Measurements from ENCODE around the gene PCDHGA3. TPM values are rescaled to one million over a fixed set of nuclear protein-coding genes. Genes with fewer than 3 reads are reported as not detected.

The PCDHGA3 gene
- total RNA-seq, 1 donor from 2014 or later = 12.2 TPM

GRCh38 chr5:141362719-141363118 is 19.1 kb downstream of the PCDHGA3 start:
- Histone ChIP-seq H3K4me3 (no peak overlapping the region), H3K36me3 (peaks cover 30% of the 10 kb centered on the region), H3K27ac (replicated peaks) (no peak overlapping the region), H3K4me1 (peaks cover 37% of the 10 kb centered on the region), H3K9me3 (replicated peaks) (peaks cover 99% of the 10 kb centered on the region), H3K27me3 (ENCODE audit: low read depth) (no peaks in the 10 kb centered on the region)
- no peak for DNase-seq
- intact Hi-C loops (cut with micrococcal nuclease) = no loop called here
- no peak for TF ChIP-seq CTCF (IDR thresholded peaks at IDR 0.05; ENCODE audit: borderline replicate concordance)

GRCh38 chr5:141363952-141364660 is 20.5 kb downstream of the PCDHGA3 start, which contains the start of gene PCDHGA5:
Gene PCDHGA5, plus strand, starts transcription at chr5:141364162. Its CDS starts 169 bp downstream, at chr5:141364331.
- Histone ChIP-seq H3K4me1 (peaks cover 42% of the 10 kb centered on the region), H3K27me3 (ENCODE audit: low read depth) (no peaks in the 10 kb centered on the region), H3K27ac (replicated peaks) (peak within 1 kb of the TSS; percentile 45), H3K9me3 (replicated peaks) (peaks cover 98% of the 10 kb centered on the region), H3K36me3 (peaks cover 30% of the 10 kb centered on the region), H3K4me3 (peak within 1 kb of the TSS; percentile 47)
- no peak for DNase-seq
- peak; percentile 51 for TF ChIP-seq CTCF (IDR thresholded peaks at IDR 0.05; ENCODE audit: borderline replicate concordance)
- intact Hi-C loops (cut with micrococcal nuclease) = no loop called here

- DNase-seq = no peak
- Histone ChIP-seq H3K4me1 (peaks cover 43% of the 10 kb centered on the region), H3K4me3 (no peak overlapping the region), H3K27ac (replicated peaks) (no peak overlapping the region), H3K9me3 (replicated peaks) (peaks cover 98% of the 10 kb centered on the region), H3K36me3 (peaks cover 30% of the 10 kb centered on the region), H3K27me3 (ENCODE audit: low read depth) (no peaks in the 10 kb centered on the region)
- TF ChIP-seq CTCF (IDR thresholded peaks at IDR 0.05; ENCODE audit: borderline replicate concordance) = no peak
- intact Hi-C loops (cut with micrococcal nuclease) = no loop called here
These were observed 22.6 kb downstream of the PCDHGA3 start for GRCh38 chr5:141366016-141366896.

- peaks cover 99% of the 10 kb centered on the region for H3K9me3 ChIP-seq (replicated peaks)
- peaks cover 39% of the 10 kb centered on the region for H3K36me3 ChIP-seq
- peak; percentile 56 for DNase-seq
- peak; percentile 64 for TF ChIP-seq CTCF (IDR thresholded peaks at IDR 0.05; ENCODE audit: borderline replicate concordance)
- intact Hi-C loops (cut with micrococcal nuclease) = no loop called here
- H3K4me1 ChIP-seq = peaks cover 59% of the 10 kb centered on the region
- peak within 1 kb of the TSS; percentile 66 for H3K27ac ChIP-seq (replicated peaks)
- H3K27me3 ChIP-seq (ENCODE audit: low read depth) = no peaks in the 10 kb centered on the region
- H3K4me3 ChIP-seq = peak within 1 kb of the TSS; percentile 57
These were observed 26.6 kb downstream of the PCDHGA3 start, which contains the start of gene PCDHGB3 for GRCh38 chr5:141369994-141370848. Gene PCDHGB3, plus strand, starts transcription at chr5:141370242. Its CDS starts 153 bp downstream, at chr5:141370395.
